ENCODE measurements around the gene CA6. TPM values are rescaled to one million over a fixed set of nuclear protein-coding genes. Genes with fewer than 3 reads are reported as not detected.

The CA6 gene
- total RNA-seq, 4 donors from 2014 or later, result not detected

GRCh38 chr1:8938232-8938999, 7.3 kb upstream of the CA6 start:
- TF ChIP-seq, protein P1, sequence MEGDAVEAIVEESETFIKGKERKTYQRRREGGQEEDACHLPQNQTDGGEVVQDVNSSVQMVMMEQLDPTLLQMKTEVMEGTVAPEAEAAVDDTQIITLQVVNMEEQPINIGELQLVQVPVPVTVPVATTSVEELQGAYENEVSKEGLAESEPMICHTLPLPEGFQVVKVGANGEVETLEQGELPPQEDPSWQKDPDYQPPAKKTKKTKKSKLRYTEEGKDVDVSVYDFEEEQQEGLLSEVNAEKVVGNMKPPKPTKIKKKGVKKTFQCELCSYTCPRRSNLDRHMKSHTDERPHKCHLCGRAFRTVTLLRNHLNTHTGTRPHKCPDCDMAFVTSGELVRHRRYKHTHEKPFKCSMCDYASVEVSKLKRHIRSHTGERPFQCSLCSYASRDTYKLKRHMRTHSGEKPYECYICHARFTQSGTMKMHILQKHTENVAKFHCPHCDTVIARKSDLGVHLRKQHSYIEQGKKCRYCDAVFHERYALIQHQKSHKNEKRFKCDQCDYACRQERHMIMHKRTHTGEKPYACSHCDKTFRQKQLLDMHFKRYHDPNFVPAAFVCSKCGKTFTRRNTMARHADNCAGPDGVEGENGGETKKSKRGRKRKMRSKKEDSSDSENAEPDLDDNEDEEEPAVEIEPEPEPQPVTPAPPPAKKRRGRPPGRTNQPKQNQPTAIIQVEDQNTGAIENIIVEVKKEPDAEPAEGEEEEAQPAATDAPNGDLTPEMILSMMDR (IDR thresholded peaks at IDR 0.05), result no peak
- no peak for TF ChIP-seq POLR2A (IDR thresholded peaks at IDR 0.05)
- DNase-seq, result no peak
- no peaks in the 10 kb centered on the region for H3K9me3 ChIP-seq
- no peak overlapping the region for H3K27ac ChIP-seq
- no peaks in the 10 kb centered on the region for H3K4me1 ChIP-seq
- H3K4me3 ChIP-seq, result no peak overlapping the region
- no peaks in the 10 kb centered on the region for H3K36me3 ChIP-seq
- no peaks in the 10 kb centered on the region for H3K27me3 ChIP-seq

- Histone ChIP-seq H3K27ac (no peak overlapping the region), H3K4me3 (no peak overlapping the region), H3K4me1 (no peaks in the 10 kb centered on the region), H3K36me3 (no peaks in the 10 kb centered on the region), H3K9me3 (no peaks in the 10 kb centered on the region), H3K27me3 (no peaks in the 10 kb centered on the region)
- TF ChIP-seq, protein P1 (IDR thresholded peaks at IDR 0.05), result no peak
- TF ChIP-seq POLR2A (IDR thresholded peaks at IDR 0.05), result no peak
- DNase-seq, result no peak
Observed at GRCh38 chr1:8939000-8939265, 6.7 kb upstream of the CA6 start.

DNA sequence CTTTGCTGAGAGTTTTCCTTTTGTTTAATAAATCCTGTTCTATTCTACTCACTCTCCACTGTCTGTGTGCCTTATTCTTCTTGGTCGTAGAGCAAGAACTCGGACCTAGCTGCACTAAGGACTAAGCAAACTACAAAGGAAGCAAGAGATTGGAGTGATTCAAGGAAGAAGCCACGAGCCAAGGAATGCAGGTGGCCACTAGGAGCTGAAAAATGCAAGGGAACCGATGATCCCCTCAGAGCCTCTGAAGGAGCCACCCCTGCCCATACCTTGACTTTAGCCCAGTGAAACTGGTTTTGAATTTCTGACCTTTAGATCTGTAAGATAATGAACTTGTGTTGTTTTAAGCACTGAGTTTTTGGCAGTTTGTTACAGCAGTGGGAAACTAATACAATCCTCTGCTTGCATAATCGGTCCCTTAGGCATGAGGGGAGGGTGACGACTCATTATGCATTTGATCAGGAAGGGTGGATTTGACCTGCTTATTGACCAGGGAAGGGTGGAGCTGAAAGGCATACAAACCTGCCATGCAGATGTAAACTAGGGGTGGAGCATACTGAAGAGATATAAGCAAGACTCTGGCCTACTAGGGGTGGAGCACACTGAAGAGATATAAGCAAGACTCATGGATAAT, 6.2 kb upstream of the CA6 start:
- H3K4me1 ChIP-seq, result no peaks in the 10 kb centered on the region
- no peak overlapping the region for H3K4me3 ChIP-seq
- H3K27ac ChIP-seq, result no peak overlapping the region
- no peak for TF ChIP-seq POLR2A (IDR thresholded peaks at IDR 0.05)
- TF ChIP-seq, protein P1 (IDR thresholded peaks at IDR 0.05), result no peak
- H3K36me3 ChIP-seq, result no peaks in the 10 kb centered on the region
- H3K27me3 ChIP-seq, result no peaks in the 10 kb centered on the region
- no peaks in the 10 kb centered on the region for H3K9me3 ChIP-seq
- no peak for DNase-seq

- Histone ChIP-seq H3K4me3 (no peak overlapping the region), H3K27me3 (no peaks in the 10 kb centered on the region), H3K36me3 (no peaks in the 10 kb centered on the region), H3K4me1 (no peaks in the 10 kb centered on the region), H3K27ac (no peak overlapping the region), H3K9me3 (no peaks in the 10 kb centered on the region)
- TF ChIP-seq POLR2A (IDR thresholded peaks at IDR 0.05), result no peak
- TF ChIP-seq, protein P1 (IDR thresholded peaks at IDR 0.05), result no peak
- no peak for DNase-seq
Observed at GRCh38 chr1:8941906-8942305, 3.8 kb upstream of the CA6 start.

GRCh38 chr1:8943498-8944405, 1.9 kb upstream of the CA6 start:
- DNase-seq, result no peak
- H3K4me1 ChIP-seq, result no peaks in the 10 kb centered on the region
- no peak overlapping the region for H3K4me3 ChIP-seq
- no peak overlapping the region for H3K27ac ChIP-seq
- H3K9me3 ChIP-seq, result no peaks in the 10 kb centered on the region
- no peaks in the 10 kb centered on the region for H3K36me3 ChIP-seq
- TF ChIP-seq POLR2A (IDR thresholded peaks at IDR 0.05), result no peak
- TF ChIP-seq, protein P1 (IDR thresholded peaks at IDR 0.05), result no peak
- no peaks in the 10 kb centered on the region for H3K27me3 ChIP-seq
